GM18519 (cell line): ENCODE data around the gene AKAP13.

Experiments
- ATAC-seq: cut with Tn5 transposase; IDR thresholded peaks from one replicate; pipeline ENCODE4 v1.9.1; 2021; ENCODE audit warnings: mild to moderate bottlenecking, moderate library complexity; ENCODE audit not compliant: unreplicated experiment, low FRiP score

The AKAP13 gene

GRCh38 chr15:85768595-85769168 lies 388.3 kb downstream of the AKAP13 start:
- ATAC-seq = no peak

- no peak for ATAC-seq
Measured at GRCh38 chr15:85769182-85769900, 388.9 kb downstream of the AKAP13 start.

DNA sequence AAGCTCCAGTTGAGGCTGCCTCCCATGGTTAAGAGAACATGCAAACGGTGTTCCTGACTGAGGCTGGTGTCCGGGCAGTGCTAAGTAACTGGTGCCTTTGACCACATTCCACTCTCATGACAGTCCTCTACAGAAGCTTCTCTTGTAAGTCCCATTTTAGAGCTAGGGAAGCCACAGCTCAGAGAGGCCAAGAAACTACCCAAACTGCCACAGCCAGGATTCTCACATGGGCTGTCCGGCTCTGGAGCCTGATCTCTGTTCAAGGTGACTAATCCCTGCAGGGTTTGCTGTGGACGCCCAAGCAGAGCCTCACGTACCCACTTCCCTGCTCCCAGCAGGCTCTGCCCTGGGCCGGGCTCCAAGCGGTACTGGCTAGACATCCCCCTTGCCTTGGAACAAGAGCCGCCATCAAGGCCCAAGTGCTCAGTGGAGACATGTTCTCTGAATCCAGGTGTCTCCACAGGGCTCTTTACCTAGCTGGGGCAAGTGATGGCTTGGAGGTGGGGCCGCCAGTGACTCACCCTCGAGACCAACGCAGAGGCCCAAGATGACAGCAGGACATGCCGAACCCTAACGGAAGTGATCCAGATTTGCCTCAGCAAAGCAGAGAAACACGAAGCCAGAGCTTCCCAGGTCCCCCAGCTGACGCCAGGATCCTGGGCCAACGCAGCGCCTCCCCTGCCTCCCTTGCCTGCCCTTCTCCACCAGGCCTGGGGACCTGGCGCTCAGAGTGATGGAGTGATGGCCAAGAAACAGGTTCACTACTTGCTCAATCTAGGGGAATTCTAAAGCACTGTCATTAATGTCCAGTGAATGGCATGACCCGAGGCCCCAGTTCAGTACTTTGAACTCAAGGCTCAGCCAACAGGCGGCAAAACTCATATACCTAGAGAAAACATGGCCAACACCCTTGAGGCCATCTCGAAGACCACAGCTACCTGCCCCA lies 390.0 kb downstream of the AKAP13 start:
- ATAC-seq = no peak

- ATAC-seq = no peak
Measured at GRCh38 chr15:85771271-85771670, 390.9 kb downstream of the AKAP13 start.

DNA sequence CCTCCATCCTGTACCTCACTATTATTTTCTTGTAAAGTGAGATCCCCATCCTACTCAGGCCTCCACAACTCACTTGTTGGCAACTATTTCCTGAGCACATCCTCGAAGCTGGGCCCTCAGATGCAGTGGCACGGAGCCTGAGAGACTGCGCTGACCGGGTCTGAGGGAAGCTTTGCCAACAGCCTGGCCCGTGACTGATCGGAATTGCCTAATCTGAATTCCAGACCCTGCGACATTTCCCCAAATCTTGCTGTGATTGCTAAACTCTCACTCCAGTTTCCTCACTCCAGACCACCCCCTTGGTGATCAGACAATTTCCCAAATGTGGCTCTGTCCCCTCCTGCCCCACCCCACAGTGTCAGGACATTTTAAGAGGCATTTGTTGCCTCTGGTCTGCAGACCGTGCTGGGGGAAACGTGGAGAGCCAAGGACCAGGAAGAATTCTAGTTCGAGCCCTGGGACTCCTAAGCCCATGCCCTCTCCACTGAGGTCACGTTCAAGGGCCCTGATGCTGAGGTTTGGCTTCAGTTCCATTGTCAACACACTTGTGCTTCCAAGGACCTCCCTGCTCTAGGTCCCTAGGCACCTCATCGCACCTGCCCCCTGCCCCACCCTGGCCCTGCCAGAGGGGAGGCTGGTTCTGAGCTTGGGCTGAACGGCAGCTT lies 391.5 kb downstream of the AKAP13 start:
- no peak for ATAC-seq

GRCh38 chr15:85772668-85773067 lies 392.3 kb downstream of the AKAP13 start:
- no peak for ATAC-seq

GRCh38 chr15:85773249-85773648 lies 392.8 kb downstream of the AKAP13 start:
- ATAC-seq = no peak

- ATAC-seq = no peak
Measured at GRCh38 chr15:85773970-85774369, 393.6 kb downstream of the AKAP13 start.

GRCh38 chr15:85777250-85778106 lies 397.1 kb downstream of the AKAP13 start:
- no peak for ATAC-seq

DNA sequence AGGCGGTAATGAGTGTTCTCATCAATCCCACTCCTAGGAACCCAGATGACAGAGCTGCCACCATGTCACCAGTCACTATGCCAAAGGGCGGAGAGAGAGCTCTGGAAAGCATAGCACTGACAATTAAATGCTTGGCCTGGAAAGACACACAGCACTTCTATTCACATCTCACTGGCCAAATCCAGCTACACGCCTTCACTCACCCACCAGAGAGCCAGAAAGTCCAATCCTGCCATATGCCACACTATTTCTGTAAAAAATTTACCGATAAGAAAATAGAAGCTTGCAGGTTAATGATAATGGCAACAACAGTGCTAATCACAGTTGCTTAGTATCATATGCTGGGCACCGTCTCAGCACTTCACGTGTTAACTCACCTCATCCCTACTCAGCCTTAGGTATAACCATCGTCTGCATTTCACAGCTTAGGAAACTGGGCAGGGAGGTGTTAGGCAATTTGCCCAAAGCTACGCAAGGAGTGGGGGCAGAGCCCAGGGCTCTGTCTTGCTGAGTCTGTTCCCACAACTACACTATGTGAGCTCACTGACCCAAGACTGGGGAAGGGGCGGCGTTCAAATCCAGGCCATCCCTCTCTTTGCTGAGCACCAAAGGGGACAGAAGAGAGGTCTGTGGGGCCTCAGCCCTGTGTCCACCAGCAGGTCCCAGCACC lies 397.8 kb downstream of the AKAP13 start:
- no peak for ATAC-seq

- no peak for ATAC-seq
Measured at GRCh38 chr15:85779249-85779648, 398.8 kb downstream of the AKAP13 start.

- ATAC-seq = no peak
Measured at GRCh38 chr15:85780225-85780985, 400.0 kb downstream of the AKAP13 start.

DNA sequence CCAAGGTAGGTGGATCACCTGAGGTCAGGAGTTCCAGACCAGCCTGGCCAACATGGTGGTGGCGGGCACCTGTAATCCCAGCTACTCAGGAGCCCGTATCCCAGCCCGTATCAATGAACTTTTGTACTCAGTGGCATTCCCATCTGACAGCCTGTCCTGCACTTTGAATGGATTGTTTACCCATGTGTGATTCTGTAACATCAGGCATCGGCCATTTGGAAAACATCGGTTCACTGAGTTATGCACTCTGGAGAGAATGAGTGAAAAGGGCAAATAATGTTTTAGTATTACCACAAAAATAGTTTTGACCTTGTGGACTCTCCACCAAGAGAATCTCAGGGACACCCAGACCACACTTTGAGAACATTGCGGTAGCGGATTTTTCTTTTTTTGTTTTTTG lies 400.7 kb downstream of the AKAP13 start:
- no peak for ATAC-seq

DNA sequence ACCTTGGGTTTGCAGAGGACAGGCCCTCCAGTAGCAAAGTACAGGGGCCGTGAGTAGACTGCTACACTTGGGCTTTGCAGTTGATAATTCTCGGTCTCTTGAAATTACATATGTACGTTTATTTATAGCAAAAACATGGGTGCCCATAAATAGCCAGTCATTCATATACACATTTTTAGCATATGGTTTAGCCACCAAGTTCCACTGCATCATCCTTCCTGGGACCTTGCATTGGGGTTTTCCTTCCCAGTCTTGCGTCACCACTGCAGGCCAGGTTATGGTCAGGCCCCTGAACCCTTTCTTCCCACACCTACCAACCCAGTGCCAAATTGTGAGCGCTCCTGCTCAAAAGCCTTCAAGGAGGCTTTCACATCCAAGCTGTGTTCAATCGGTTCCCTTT lies 401.7 kb downstream of the AKAP13 start:
- ATAC-seq = no peak

DNA sequence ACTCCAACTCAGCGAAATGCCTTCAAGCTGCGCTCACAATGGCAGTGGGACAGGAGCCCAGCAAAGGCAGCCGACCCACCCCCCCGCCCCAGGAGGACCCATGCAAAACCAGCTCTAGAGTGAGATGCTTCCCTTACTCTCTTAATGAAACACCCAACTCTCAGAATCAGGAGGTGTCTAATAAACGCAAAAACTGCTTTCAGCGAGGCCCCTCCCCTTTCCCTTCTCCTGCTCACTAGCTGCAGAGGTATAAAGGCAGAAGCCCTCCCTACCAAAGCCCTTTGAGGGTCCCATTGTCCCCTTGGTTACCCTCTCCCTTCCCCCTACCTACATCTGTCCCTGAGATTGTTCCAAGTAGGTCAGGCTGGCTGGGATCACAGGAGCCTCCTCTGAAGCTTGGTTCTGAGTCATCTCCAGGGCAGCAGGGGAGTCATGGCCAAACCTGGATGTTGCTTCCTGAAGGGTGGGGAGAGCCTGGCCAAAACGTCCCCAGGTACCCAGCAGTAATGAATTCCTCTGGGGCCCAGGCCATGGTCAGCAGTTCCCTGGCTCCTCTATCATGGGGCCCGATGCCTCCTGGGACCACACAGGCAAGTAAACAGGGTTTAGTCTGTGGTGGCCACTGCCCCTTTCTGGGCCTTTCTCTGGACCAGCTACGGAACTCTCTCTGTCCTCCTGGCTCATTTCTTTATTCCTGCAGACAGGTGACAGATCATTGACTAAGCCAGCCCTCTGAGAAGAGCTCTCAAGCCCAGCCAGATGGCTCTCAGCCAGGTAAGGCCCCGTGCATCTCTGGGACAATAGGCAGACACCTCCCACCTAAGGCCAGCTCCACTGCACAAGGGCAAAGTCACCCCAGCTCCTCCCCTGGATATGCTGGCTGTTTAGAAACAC lies 405.7 kb downstream of the AKAP13 start:
- no peak for ATAC-seq

- no peak for ATAC-seq
Measured at GRCh38 chr15:85786781-85787114, 406.3 kb downstream of the AKAP13 start.

DNA sequence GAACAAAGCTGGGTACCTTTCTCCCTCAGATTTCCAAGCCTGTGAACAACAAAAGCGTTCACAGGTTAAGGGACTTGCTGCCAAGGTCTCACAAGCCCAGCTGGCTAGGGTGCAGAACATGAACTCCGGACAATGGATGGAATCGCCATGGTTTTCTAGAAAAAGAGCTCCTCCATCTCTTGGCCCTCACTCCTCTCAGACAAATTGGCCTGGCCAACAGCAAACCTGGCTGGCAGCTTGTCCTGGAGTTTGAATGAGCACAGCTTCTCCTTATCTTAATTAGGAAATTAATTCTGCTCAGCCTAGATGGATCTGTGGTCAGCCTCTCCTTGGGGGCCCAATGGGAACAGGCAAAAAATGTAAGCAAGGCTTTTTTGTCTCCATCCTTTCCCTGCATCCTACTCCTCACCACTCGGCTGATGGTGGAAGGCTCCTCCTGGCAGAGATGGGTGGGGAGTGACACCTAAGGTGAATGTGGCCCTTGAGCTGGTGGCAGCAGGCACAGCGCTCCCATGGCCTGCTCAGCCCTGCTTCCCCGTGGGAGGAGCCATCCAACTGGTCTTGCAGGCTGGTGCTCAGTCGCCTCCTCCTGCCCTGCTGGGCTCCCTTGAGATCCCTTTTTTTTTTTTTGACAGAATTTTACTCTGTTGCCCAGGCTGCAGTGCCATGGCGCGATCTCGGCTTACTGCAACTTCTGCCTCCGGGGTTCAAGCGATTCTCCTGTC lies 408.5 kb downstream of the AKAP13 start:
- no peak for ATAC-seq
